A673 (cell line): ENCODE results near the gene CHSY3. TPM values are rescaled to one million over a fixed set of nuclear protein-coding genes. Genes with fewer than 3 reads are reported as not detected.

Source experiments
- BruUV-seq: library from RNA; stranded (reverse); fragments of 400-500 nt; replicated peaks from 2 replicates; lab custom pipeline; 2021; lab: Mats Ljungman, UMichigan
- CTCF ChIA-PET: fragments of 300-600 bp; sonication (Branson Sonifier 250); formaldehyde crosslinking; loops from one replicate; lab custom pipeline; 2022; ENCODE audit warnings: antibody characterized with exemption; lab: Charles Lee
- POLR2A ChIA-PET: fragments of 300-600 bp; sonication (Branson Sonifier 250); formaldehyde crosslinking; loops from one replicate; lab custom pipeline; 2022; ENCODE audit warnings: antibody characterized with exemption; ENCODE audit not compliant: low non-redundant PET; lab: Charles Lee
- DNase-seq: peaks from one replicate; pipeline ENCODE4 v3.0.0-alpha.2; 2015; ENCODE audit warnings: low spot score
- H3K27ac ChIP-seq: fragments of 200-600 bp; sonication (generic); 2 replicates; pipeline ENCODE4 v1.5.1; 2016; ENCODE audit warnings: mixed run types, low read depth, mild to moderate bottlenecking, mixed read lengths, antibody characterized with exemption, low read length; ENCODE audit not compliant: poor library complexity, severe bottlenecking
- H3K27me3 ChIP-seq: fragments of 200-600 bp; sonication (generic); replicated peaks from 2 replicates; pipeline ENCODE4 v1.6.1; 2017; ENCODE audit warnings: mixed run types, low read depth, mild to moderate bottlenecking, mixed read lengths, antibody characterized with exemption, low read length; ENCODE audit not compliant: insufficient read depth, poor library complexity
- H3K36me3 ChIP-seq: fragments of 200-600 bp; sonication (generic); 2 replicates; pipeline ENCODE4 v1.6.1; 2016; ENCODE audit warnings: mixed run types, mild to moderate bottlenecking, mixed read lengths, antibody characterized with exemption, low read length; ENCODE audit not compliant: insufficient read depth, poor library complexity, severe bottlenecking
- H3K4me1 ChIP-seq: fragments of 200-600 bp; sonication (generic); 2 replicates; pipeline ENCODE4 v1.6.1; 2017; ENCODE audit warnings: mixed run types, mild to moderate bottlenecking, mixed read lengths, antibody characterized with exemption, low read length; ENCODE audit not compliant: insufficient read depth, poor library complexity, severe bottlenecking
- H3K4me3 ChIP-seq: fragments of 200-600 bp; sonication (generic); 2 replicates; pipeline ENCODE4 v1.5.1; 2016; ENCODE audit warnings: low read depth, mixed run types, mild to moderate bottlenecking, mixed read lengths, low read length; ENCODE audit not compliant: poor library complexity, severe bottlenecking
- H3K9me3 ChIP-seq: fragments of 200-600 bp; sonication (generic); 2 replicates; pipeline ENCODE4 v1.6.1; 2016; ENCODE audit warnings: mixed run types, low read depth, mild to moderate bottlenecking, mixed read lengths, antibody characterized with exemption, low read length; ENCODE audit not compliant: poor library complexity, severe bottlenecking
- CTCF ChIP-seq: fragments of 300-800, 200-600 bp; sonication (generic); conservative IDR thresholded peaks from 2 replicates; pipeline ENCODE4 v1.5.1; 2017; ENCODE audit warnings: low read depth, mild to moderate bottlenecking, antibody characterized with exemption, low read length, moderate library complexity, mixed read lengths
- EZH2 ChIP-seq: fragments of 200-600 bp; sonication (generic); IDR thresholded peaks from 2 replicates; pipeline ENCODE4 v1.6.1; 2017; ENCODE audit warnings: borderline replicate concordance, low read depth, mild to moderate bottlenecking, mixed read lengths, antibody characterized with exemption, low read length; ENCODE audit not compliant: poor library complexity, severe bottlenecking
- intact Hi-C: fragments of 100-400 bp; cut with micrococcal nuclease; formaldehyde crosslinking; loops from one replicate; pipeline ENCODE4 v1.10.0; 2022; ENCODE audit not compliant: unreplicated experiment
- total RNA-seq: library from RNA; stranded (reverse); gene quantifications from 2 replicates; pipeline ENCODE4 v1.2.3, GENCODE V29; 2021

Gene CHSY3
- total RNA-seq, 1 experiment from 2014 or later = not detected

- no peak for DNase-seq
Observed at GRCh38 chr5:130137681-130138080, 233.4 kb downstream of the CHSY3 start.

GRCh38 chr5:130138406-130139045, 234.3 kb downstream of the CHSY3 start:
- H3K36me3 ChIP-seq = no peaks in the 10 kb centered on the region
- DNase-seq = peak; percentile 2
- no TSS peak for BruUV-seq
- no peak for TF ChIP-seq CTCF
- TF ChIP-seq EZH2 = no peak
- H3K4me1 ChIP-seq = no peaks in the 10 kb centered on the region
- peaks cover 5% of the 10 kb centered on the region for H3K27me3 ChIP-seq
- no peak overlapping the region for H3K4me3 ChIP-seq
- intact Hi-C loops = no loop called here
- H3K27ac ChIP-seq = no peak overlapping the region
- ChIA-PET CTCF (no interaction called here), POLR2A (no interaction called here)
- H3K9me3 ChIP-seq = no peaks in the 10 kb centered on the region

More at GRCh38 chr5:130137681-130138080, 233.4 kb downstream of the CHSY3 start:
- BruUV-seq = no TSS peak
- H3K4me1 ChIP-seq = no peaks in the 10 kb centered on the region
- intact Hi-C loops = no loop called here
- ChIA-PET POLR2A (no interaction called here), CTCF (no interaction called here)
- H3K4me3 ChIP-seq = no peak overlapping the region
- H3K9me3 ChIP-seq = no peaks in the 10 kb centered on the region
- TF ChIP-seq CTCF (no peak), EZH2 (no peak)
- no peaks in the 10 kb centered on the region for H3K36me3 ChIP-seq
- H3K27ac ChIP-seq = no peak overlapping the region
- H3K27me3 ChIP-seq = peaks cover 5% of the 10 kb centered on the region

- DNase-seq = no peak
- Histone ChIP-seq H3K27ac (no peak overlapping the region), H3K4me1 (no peaks in the 10 kb centered on the region), H3K27me3 (no peaks in the 10 kb centered on the region), H3K9me3 (no peaks in the 10 kb centered on the region), H3K4me3 (no peak overlapping the region), H3K36me3 (no peaks in the 10 kb centered on the region)
- CTCF ChIA-PET = interaction anchor here (0.6 kb wide), 1 partner anchor 21 kb away, joined by 6 read pairs; no protein-coding TSS in a partner anchor
- TF ChIP-seq CTCF (peak; percentile 59), EZH2 (no peak)
- intact Hi-C loops = loop anchor here (2.0 kb wide), 1 partner anchor 371 kb away; no protein-coding TSS in a partner anchor
- no TSS peak for BruUV-seq
- POLR2A ChIA-PET = no interaction called here
Observed at GRCh38 chr5:130141659-130142320, 237.5 kb downstream of the CHSY3 start.
